Ovary (tissue), 9 donors: ENCODE measurements around the gene PWWP2B. TPM values are rescaled to one million over a fixed set of nuclear protein-coding genes. Genes with fewer than 3 reads are reported as not detected.

Experiments
- DNase-seq, 5 donors: peaks; one replicate each; pipeline ENCODE4 v3.0.0-alpha.2; 2019 to 2020
- H3K27ac ChIP-seq, 2 donors: fragments of 200-600 bp; one replicate each; pipeline versions ENCODE4 v1.5.1 to v1.8.0; 2019 to 2022
- H3K27me3 ChIP-seq: fragments of 200-600 bp; one replicate; pipeline ENCODE4 v1.8.0; 2022
- H3K36me3 ChIP-seq: fragments of 200-600 bp; sonication (generic); one replicate; pipeline ENCODE4 v1.5.1; 2019
- H3K4me1 ChIP-seq: one replicate; pipeline ENCODE4 v1.8.1; 2013; ENCODE audit warnings: mild to moderate bottlenecking, moderate library complexity; ENCODE audit not compliant: insufficient read depth
- H3K4me3 ChIP-seq: fragments of 200-600 bp; sonication (generic); one replicate; pipeline ENCODE4 v1.5.1; 2017
- H3K9me3 ChIP-seq, 2 donors: fragments of 200-600 bp in 1 of 2; sonication (generic) in 1 of 2; one replicate each; pipeline versions ENCODE4 v1.5.1 to v1.8.1; 2013 to 2019; ENCODE audit warnings: mild to moderate bottlenecking in 1 of 2, moderate library complexity in 1 of 2
- EP300 ChIP-seq: sonication (generic); formaldehyde crosslinking; IDR thresholded peaks from one replicate; pipeline ENCODE4 v1.6.1; 2017; ENCODE audit warnings: antibody characterized with exemption
- POLR2A ChIP-seq: fragments of 450-650 bp; IDR thresholded peaks from one replicate; pipeline ENCODE4 v1.6.1; 2017; ENCODE audit warnings: antibody characterized with exemption, mild to moderate bottlenecking, moderate library complexity
- WGBS, 3 donors: extraction: QIAGEN DNeasy Blood & Tissue Kit in 1 of 3; methylation state at CpG; one replicate each; pipeline versions ENCODE4 v1.1.5 to v1.1.7; 2013 to 2017; 5-methylcytosine and 5-hydroxymethylcytosine counted together
- intact Hi-C, 4 donors: fragments of 100-400 bp; cut with DNase I; formaldehyde crosslinking; loops; one replicate each; pipeline versions ENCODE4 v1.11.0 to v1.15.1; 2022 to 2023
- polyA plus RNA-seq, 2 donors: library from polyadenylated mRNA; stranded (reverse); fragments of 200-250 nt in 1 of 2; fragments of 350-450 nt in 1 of 2; fragmentation: Illumina TruSeq in 1 of 2; extraction: RNeasy Lipid Tissue Mini Kit (QIAGEN cat#74804) in 1 of 2; gene quantifications; one replicate each; pipeline ENCODE4 v1.2.3, GENCODE V29; 2013 to 2014
- total RNA-seq, 7 donors: library from RNA; depleted of rRNA in 2 of 7; stranded (reverse); fragments of >200 nt in 2 of 7; fragmentation: NEBNext Ultra II Directional in 3 of 7; extraction: Animal tissue kit (Norgen Biotek cat#: 25700) in 3 of 7; gene quantifications; one replicate each; pipeline versions ENCODE4 v1.1.0 to v1.2.4, GENCODE V29; 2016 to 2023
- TF ChIP-seq, protein P1 (sequence below), 3 donors: fragments of 450-650 bp in 2 of 3; fragments of 200-600 bp in 1 of 3; IDR thresholded peaks; one replicate each; pipeline versions ENCODE4 v1.5.1 to v1.8.0; 2016 to 2022; ENCODE audit warnings: antibody characterized with exemption in 3 of 3, mild to moderate bottlenecking in 1 of 3
- donor health status: DM: no; HTN: no; CAD: no; lungs with moderate emphysema.
- donor health status: DM: no; HTN: no; CAD: no.
- donor health status: Bipolar disorder and iron deficiency.
- donor health status: DM: yes; HTN: yes; CAD: no.
- donor health status: DM: no; HTN: no; CAD: no.
- donor health status: DM: yes; HTN: yes; CAD: no.

Gene PWWP2B
- total and polyA plus RNA-seq, 9 donors, result 1.1 to 26.0 (median 14.9) TPM

- Histone ChIP-seq H3K9me3 (no peaks in the 10 kb centered on the region), H3K4me3 (no peak overlapping the region), H3K27ac (no peak overlapping the region), H3K27me3 (no peaks in the 10 kb centered on the region), H3K36me3 (no peaks in the 10 kb centered on the region), H3K4me1 (peaks cover 14% of the 10 kb centered on the region)
- peak in 3 of 5 donors; percentile 23 to 44 (median 38) for DNase-seq
- intact Hi-C loops, result loop anchor here (2.0 to 10.0 kb wide), 7 partner anchors 63 to 229 kb away; partner anchors contain the start of gene STK32C (in 1 of the 4)
- 88 to 92% (median 89%) methylated on average over 18 of the region's 18 CpGs for WGBS, 3 donors
- TF ChIP-seq, protein P1, sequence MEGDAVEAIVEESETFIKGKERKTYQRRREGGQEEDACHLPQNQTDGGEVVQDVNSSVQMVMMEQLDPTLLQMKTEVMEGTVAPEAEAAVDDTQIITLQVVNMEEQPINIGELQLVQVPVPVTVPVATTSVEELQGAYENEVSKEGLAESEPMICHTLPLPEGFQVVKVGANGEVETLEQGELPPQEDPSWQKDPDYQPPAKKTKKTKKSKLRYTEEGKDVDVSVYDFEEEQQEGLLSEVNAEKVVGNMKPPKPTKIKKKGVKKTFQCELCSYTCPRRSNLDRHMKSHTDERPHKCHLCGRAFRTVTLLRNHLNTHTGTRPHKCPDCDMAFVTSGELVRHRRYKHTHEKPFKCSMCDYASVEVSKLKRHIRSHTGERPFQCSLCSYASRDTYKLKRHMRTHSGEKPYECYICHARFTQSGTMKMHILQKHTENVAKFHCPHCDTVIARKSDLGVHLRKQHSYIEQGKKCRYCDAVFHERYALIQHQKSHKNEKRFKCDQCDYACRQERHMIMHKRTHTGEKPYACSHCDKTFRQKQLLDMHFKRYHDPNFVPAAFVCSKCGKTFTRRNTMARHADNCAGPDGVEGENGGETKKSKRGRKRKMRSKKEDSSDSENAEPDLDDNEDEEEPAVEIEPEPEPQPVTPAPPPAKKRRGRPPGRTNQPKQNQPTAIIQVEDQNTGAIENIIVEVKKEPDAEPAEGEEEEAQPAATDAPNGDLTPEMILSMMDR (IDR thresholded peaks at IDR 0.05), result no peak
- TF ChIP-seq POLR2A, result no peak
- TF ChIP-seq EP300, result no peak
Measured at GRCh38 chr10:132451506-132452215, 54.7 kb downstream of the PWWP2B start.

DNA sequence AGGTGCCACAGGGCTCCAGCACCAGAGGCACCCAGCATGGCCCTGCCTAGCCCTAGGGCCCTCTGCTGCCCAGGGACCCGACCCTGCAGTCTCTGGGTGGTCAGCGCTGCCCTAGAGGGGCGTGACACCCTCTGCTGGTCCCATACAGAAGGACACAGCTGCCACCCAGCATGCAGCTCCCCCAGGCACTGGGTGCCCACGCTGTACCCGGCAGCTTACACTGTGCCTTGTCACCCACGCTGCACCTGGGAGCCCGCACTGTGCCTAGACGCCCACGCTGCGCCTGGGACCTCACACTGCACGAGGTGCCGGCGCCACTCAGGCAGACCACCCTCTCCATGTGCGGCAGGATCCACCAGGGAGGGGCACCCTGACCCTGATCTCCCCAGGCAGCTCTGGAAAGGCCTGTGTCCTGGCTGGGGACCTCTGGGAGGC is 55.2 kb downstream of the PWWP2B start:
- H3K36me3 ChIP-seq, result no peaks in the 10 kb centered on the region
- TF ChIP-seq, protein P1 (IDR thresholded peaks at IDR 0.05), result no peak
- TF ChIP-seq POLR2A (no peak), EP300 (no peak)
- H3K27ac ChIP-seq, result peak overlapping the region in 1 of 2 donors; percentile 31
- DNase-seq, result peak in 3 of 5 donors; percentile 25 to 50 (median 49)
- no peaks in the 10 kb centered on the region for H3K27me3 ChIP-seq
- H3K9me3 ChIP-seq, result no peaks in the 10 kb centered on the region
- WGBS, 3 donors, result 85 to 94% (median 91%) methylated on average over 14 of the region's 14 CpGs
- H3K4me1 ChIP-seq, result peaks cover 14% of the 10 kb centered on the region
- intact Hi-C loops, result loop anchor here (2.0 to 10.0 kb wide), 7 partner anchors 63 to 230 kb away; partner anchors contain the start of gene STK32C (in 1 of the 4)
- no peak overlapping the region for H3K4me3 ChIP-seq

GRCh38 chr10:132452651-132453469 is 55.9 kb downstream of the PWWP2B start:
- no peaks in the 10 kb centered on the region for H3K27me3 ChIP-seq
- peak overlapping the region in 1 of 2 donors; percentile 74 for H3K27ac ChIP-seq
- H3K4me1 ChIP-seq, result peaks cover 12% of the 10 kb centered on the region
- peak; percentile 82 to 93 (median 89) for DNase-seq
- no peak overlapping the region for H3K4me3 ChIP-seq
- intact Hi-C loops, result loop anchor here (2.0 to 10.0 kb wide), 7 partner anchors 64 to 231 kb away; partner anchors contain the start of gene STK32C (in 1 of the 4)
- H3K36me3 ChIP-seq, result no peaks in the 10 kb centered on the region
- no peaks in the 10 kb centered on the region for H3K9me3 ChIP-seq
- WGBS, 3 donors, result 7 to 8% (median 8%) methylated on average over 45 of the region's 45 CpGs
- TF ChIP-seq, protein P1 (IDR thresholded peaks at IDR 0.05), result peak; percentile 95 to 97 (median 96)
- no peak for TF ChIP-seq POLR2A

DNA sequence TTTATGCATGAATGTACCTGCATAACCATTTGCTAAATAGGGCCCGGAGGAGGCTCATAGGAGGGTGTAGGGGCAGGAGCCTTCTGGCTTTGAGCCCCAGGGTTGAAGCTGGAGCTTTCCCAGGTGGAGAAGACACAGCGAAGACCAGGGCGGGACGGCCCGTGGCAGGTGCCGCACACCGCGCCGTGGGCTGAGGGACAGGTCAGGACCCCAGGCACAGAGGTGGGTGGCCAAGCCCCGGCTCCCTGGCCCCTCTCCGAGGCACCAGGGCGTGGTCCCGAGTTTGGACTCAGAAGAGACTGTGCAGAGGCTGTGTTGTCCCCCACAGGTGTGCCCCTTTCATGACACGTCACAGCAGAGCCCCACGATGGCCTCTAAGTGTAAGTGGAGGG is 56.5 kb downstream of the PWWP2B start:
- peaks cover 9% of the 10 kb centered on the region for H3K4me1 ChIP-seq
- intact Hi-C loops, result loop anchor here (2.0 to 10.0 kb wide), 7 partner anchors 65 to 231 kb away; partner anchors contain the start of gene STK32C (in 1 of the 4)

More for the DNA sequence above, 56.5 kb downstream of the PWWP2B start:
- no peaks in the 10 kb centered on the region for H3K27me3 ChIP-seq
- TF ChIP-seq, protein P1 (IDR thresholded peaks at IDR 0.05), result no peak
- no peak for TF ChIP-seq POLR2A
- no peak for TF ChIP-seq EP300
- H3K27ac ChIP-seq, result peak overlapping the region in 1 of 2 donors; percentile 74
- WGBS, 3 donors, result 13 to 28% (median 15%) methylated on average over 15 of the region's 15 CpGs
- peak in 1 of 5 donors; percentile 56 for DNase-seq
- H3K9me3 ChIP-seq, result no peaks in the 10 kb centered on the region
- no peak overlapping the region for H3K4me3 ChIP-seq
- no peaks in the 10 kb centered on the region for H3K36me3 ChIP-seq
